ENCODE measurements around the gene CDC73. TPM values are rescaled to one million over a fixed set of nuclear protein-coding genes. Genes with fewer than 3 reads are reported as not detected.

CDC73 gene
- total and polyA plus RNA-seq, 2 donors (not counting 3 experiments of a cell fraction or from before 2014, with no cell fraction given): 9.9 to 55.8 TPM

DNA sequence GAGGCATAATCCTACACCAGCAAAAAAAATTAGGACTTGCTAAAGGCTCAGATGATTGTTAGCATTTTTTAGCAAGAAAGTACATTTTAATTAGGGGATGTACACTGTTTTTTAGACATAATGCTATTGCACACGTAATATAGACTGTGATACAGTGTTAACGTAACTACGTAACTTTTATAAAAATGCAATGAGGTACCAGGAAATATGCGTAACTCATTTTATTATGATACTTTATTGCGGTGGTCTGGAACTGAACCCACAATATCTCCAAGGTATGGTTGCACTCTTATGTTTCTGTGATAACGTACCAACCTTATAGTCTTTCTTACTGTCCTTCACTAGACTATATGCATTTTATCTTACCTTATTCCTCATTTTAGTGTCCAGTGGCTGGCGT is 127.4 kb downstream of the CDC73 start:
- dilution Hi-C loops (cut with MboI; ENCODE audit: extremely low pct_ligation_motif_present, low sequenced_read_pairs): no loop called here
- H3K36me3 ChIP-seq (ENCODE audit: control insufficient read depth in 2 of 2, extremely low read depth in 1 of 2, insufficient read depth in 2 of 2, low read length in 2 of 2): peaks cover 4 to 8% of the 10 kb centered on the region in 2 experiments

GRCh38 chr1:193251950-193252349 is 130.1 kb downstream of the CDC73 start:
- ChIA-PET POLR2A (no interaction called here), CTCF (no interaction called here)
- intact Hi-C loops (cut with micrococcal nuclease) (no loop called here), dilution Hi-C loops (cut with MboI; ENCODE audit: extremely low pct_ligation_motif_present, low sequenced_read_pairs) (no loop called here)
- Histone ChIP-seq H4K20me1 (replicated peaks; ENCODE audit: control insufficient read depth, extremely low read depth, insufficient read depth, low read length) (no peaks in the 10 kb centered on the region), H3K36me3 (ENCODE audit: control insufficient read depth in 2 of 2, extremely low read depth in 1 of 2, insufficient read depth in 2 of 2, low read length in 2 of 2) (peaks cover 4 to 8% of the 10 kb centered on the region in 2 experiments), H3K9me3 (replicated peaks; ENCODE audit: control insufficient read depth, insufficient read depth, low read length) (no peaks in the 10 kb centered on the region), H3K27ac (ENCODE audit: insufficient read depth, low read depth, low read length) (no peak overlapping the region), H3K9me1 (replicated peaks; ENCODE audit: control insufficient read depth, extremely low read depth, insufficient read depth, low read length) (no peaks in the 10 kb centered on the region), H3K4me1 (ENCODE audit: control insufficient read depth, extremely low read depth, insufficient read depth, low read length) (no peaks in the 10 kb centered on the region), H3K4me2 (ENCODE audit: insufficient read depth, low read length) (no peak overlapping the region), H3K4me3 (replicated peaks in 1 of 3; ENCODE audit: insufficient read depth in 1 of 3, low read depth in 1 of 3, low read length in 3 of 3) (no peak overlapping the region), H3K27me3 (ENCODE audit: control insufficient read depth in 2 of 2, insufficient read depth in 2 of 2, low read length in 2 of 2) (no peaks in the 10 kb centered on the region), H3K9ac (replicated peaks; ENCODE audit: extremely low read depth, insufficient read depth, low read length) (no peak overlapping the region), H3K79me2 (ENCODE audit: control insufficient read depth, insufficient read depth, low read length) (no peaks in the 10 kb centered on the region), H2AFZ (ENCODE audit: low read depth, low read length) (no peak overlapping the region)
- DNase-seq (ENCODE audit: low read depth, low spot score): no peak
- FAIRE-seq: no peak
- BruUV-seq (replicated peaks): no TSS peak
- TF ChIP-seq POLR2AphosphoS5 (IDR thresholded peaks at IDR 0.05; ENCODE audit: insufficient read depth, low read depth, low read length) (no peak), FOS (IDR thresholded peaks at IDR 0.05; ENCODE audit: borderline replicate concordance, insufficient read depth, low read length) (no peak), POLR2A (IDR thresholded peaks at IDR 0.05; ENCODE audit: low read depth, low read length) (no peak), MAX (IDR thresholded peaks at IDR 0.05; ENCODE audit: insufficient read depth, insufficient read length) (no peak), GATA2 (IDR thresholded peaks at IDR 0.05; ENCODE audit: insufficient read depth, insufficient read length, low read depth, low read length) (no peak), EZH2 (IDR thresholded peaks at IDR 0.05; ENCODE audit: borderline replicate concordance, low read depth, low read length, severe bottlenecking) (no peak), MYC (IDR thresholded peaks at IDR 0.05; ENCODE audit: low read depth, low read length) (no peak), JUN (IDR thresholded peaks at IDR 0.05; ENCODE audit: borderline replicate concordance, insufficient read depth, insufficient read length, low read depth) (no peak)
- TF ChIP-seq, protein P1, sequence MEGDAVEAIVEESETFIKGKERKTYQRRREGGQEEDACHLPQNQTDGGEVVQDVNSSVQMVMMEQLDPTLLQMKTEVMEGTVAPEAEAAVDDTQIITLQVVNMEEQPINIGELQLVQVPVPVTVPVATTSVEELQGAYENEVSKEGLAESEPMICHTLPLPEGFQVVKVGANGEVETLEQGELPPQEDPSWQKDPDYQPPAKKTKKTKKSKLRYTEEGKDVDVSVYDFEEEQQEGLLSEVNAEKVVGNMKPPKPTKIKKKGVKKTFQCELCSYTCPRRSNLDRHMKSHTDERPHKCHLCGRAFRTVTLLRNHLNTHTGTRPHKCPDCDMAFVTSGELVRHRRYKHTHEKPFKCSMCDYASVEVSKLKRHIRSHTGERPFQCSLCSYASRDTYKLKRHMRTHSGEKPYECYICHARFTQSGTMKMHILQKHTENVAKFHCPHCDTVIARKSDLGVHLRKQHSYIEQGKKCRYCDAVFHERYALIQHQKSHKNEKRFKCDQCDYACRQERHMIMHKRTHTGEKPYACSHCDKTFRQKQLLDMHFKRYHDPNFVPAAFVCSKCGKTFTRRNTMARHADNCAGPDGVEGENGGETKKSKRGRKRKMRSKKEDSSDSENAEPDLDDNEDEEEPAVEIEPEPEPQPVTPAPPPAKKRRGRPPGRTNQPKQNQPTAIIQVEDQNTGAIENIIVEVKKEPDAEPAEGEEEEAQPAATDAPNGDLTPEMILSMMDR (IDR thresholded peaks at IDR 0.05; ENCODE audit: extremely low read depth in 1 of 2, insufficient read depth in 1 of 2, low read depth in 1 of 2, low read length in 2 of 2): no peak

More for the DNA sequence above, 127.4 kb downstream of the CDC73 start:
- intact Hi-C loops (cut with micrococcal nuclease): no loop called here
- BruUV-seq (replicated peaks): no TSS peak
- Histone ChIP-seq H3K79me2 (ENCODE audit: control insufficient read depth, insufficient read depth, low read length) (no peaks in the 10 kb centered on the region), H3K9me3 (replicated peaks; ENCODE audit: control insufficient read depth, insufficient read depth, low read length) (no peaks in the 10 kb centered on the region), H3K4me3 (replicated peaks in 1 of 3; ENCODE audit: insufficient read depth in 1 of 3, low read depth in 1 of 3, low read length in 3 of 3) (no peak overlapping the region), H3K9ac (replicated peaks; ENCODE audit: extremely low read depth, insufficient read depth, low read length) (no peak overlapping the region), H3K27ac (ENCODE audit: insufficient read depth, low read depth, low read length) (no peak overlapping the region), H3K4me2 (ENCODE audit: insufficient read depth, low read length) (no peak overlapping the region), H3K27me3 (ENCODE audit: control insufficient read depth in 2 of 2, insufficient read depth in 2 of 2, low read length in 2 of 2) (no peaks in the 10 kb centered on the region), H2AFZ (ENCODE audit: low read depth, low read length) (no peak overlapping the region), H3K9me1 (replicated peaks; ENCODE audit: control insufficient read depth, extremely low read depth, insufficient read depth, low read length) (no peaks in the 10 kb centered on the region), H4K20me1 (replicated peaks; ENCODE audit: control insufficient read depth, extremely low read depth, insufficient read depth, low read length) (no peaks in the 10 kb centered on the region), H3K4me1 (ENCODE audit: control insufficient read depth, extremely low read depth, insufficient read depth, low read length) (no peaks in the 10 kb centered on the region)
- ChIA-PET CTCF (no interaction called here), POLR2A (no interaction called here)
- DNase-seq (ENCODE audit: low read depth, low spot score) (no peak), FAIRE-seq (no peak)
- TF ChIP-seq GATA2 (IDR thresholded peaks at IDR 0.05; ENCODE audit: insufficient read depth, insufficient read length, low read depth, low read length) (no peak), POLR2A (IDR thresholded peaks at IDR 0.05; ENCODE audit: low read depth, low read length) (no peak)
